DND-41 (cell line): Measurements from ENCODE around the gene PLPPR4.

Experiments used
- ATAC-seq: fragments of 200-7000 bp; cut with Tn5 transposase; 3 replicates; pipeline ENCODE4 v1.9.1; 2021; ENCODE audit warnings: low read depth; ENCODE audit not compliant: insufficient read depth
- DNase-seq: peaks from one replicate; pipeline ENCODE4 v3.0.0-alpha.2; 2020
- H2AFZ ChIP-seq: 2 replicates; pipeline ENCODE4 v1.6.0; 2012; ENCODE audit warnings: low read depth, low read length
- H3K27ac ChIP-seq: 2 replicates; pipeline ENCODE4 v1.5.1; 2012; ENCODE audit warnings: low read length, inconsistent platforms
- H3K27me3 ChIP-seq: fragments of 200-600 bp; sonication (generic); 2 replicates; pipeline ENCODE4 v1.6.0; 2012; ENCODE audit warnings: low read length, mild to moderate bottlenecking, inconsistent platforms; ENCODE audit not compliant: insufficient read depth, poor library complexity
- H3K36me3 ChIP-seq: 2 replicates; pipeline ENCODE4 v1.5.1; 2012; ENCODE audit warnings: low read length, inconsistent platforms; ENCODE audit not compliant: insufficient read depth
- H3K4me1 ChIP-seq: 2 replicates; pipeline ENCODE4 v1.5.1; 2012; ENCODE audit warnings: mild to moderate bottlenecking, low read length; ENCODE audit not compliant: insufficient read depth
- H3K4me2 ChIP-seq: 2 replicates; pipeline ENCODE4 v1.6.0; 2012; ENCODE audit warnings: mild to moderate bottlenecking, moderate library complexity, low read length, inconsistent platforms; ENCODE audit not compliant: insufficient read depth
- H3K4me3 ChIP-seq, 2 experiments: fragments of 200-600 bp in 1 of 2; shearing (Covaris generic) in 1 of 2; 2 replicates each; pipeline ENCODE4 v1.5.1; 2012 to 2016; ENCODE audit warnings: inconsistent platforms in 2 of 2, low read length in 2 of 2, mild to moderate bottlenecking in 2 of 2, low read depth in 1 of 2, moderate library complexity in 1 of 2
- H3K79me2 ChIP-seq: 2 replicates; pipeline ENCODE4 v1.6.0; 2012; ENCODE audit warnings: low read length, inconsistent platforms; ENCODE audit not compliant: insufficient read depth
- H3K9ac ChIP-seq: 2 replicates; pipeline ENCODE4 v1.6.0; 2012; ENCODE audit warnings: low read depth, mild to moderate bottlenecking, inconsistent platforms, low read length, moderate library complexity
- H3K9me3 ChIP-seq: 2 replicates; pipeline ENCODE4 v1.5.1; 2012; ENCODE audit warnings: low read length, moderate library complexity, mild to moderate bottlenecking, inconsistent platforms; ENCODE audit not compliant: insufficient read depth, severe bottlenecking
- H4K20me1 ChIP-seq: 2 replicates; pipeline ENCODE4 v1.6.0; 2012; ENCODE audit warnings: low read length; ENCODE audit not compliant: insufficient read depth
- EZH2 ChIP-seq: IDR thresholded peaks from 3 replicates; pipeline ENCODE4 v1.6.1; 2012; ENCODE audit warnings: borderline replicate concordance, low read depth, mild to moderate bottlenecking, moderate library complexity, low read length, inconsistent platforms; ENCODE audit not compliant: severe bottlenecking
- TF ChIP-seq, protein P1 (sequence below): IDR thresholded peaks from 2 replicates; pipeline ENCODE4 v1.5.1; 2012; ENCODE audit warnings: borderline replicate concordance, low read length, moderate library complexity, mild to moderate bottlenecking; ENCODE audit not compliant: poor library complexity, severe bottlenecking; ENCODE audit errors: extremely low read depth

Gene PLPPR4

DNA sequence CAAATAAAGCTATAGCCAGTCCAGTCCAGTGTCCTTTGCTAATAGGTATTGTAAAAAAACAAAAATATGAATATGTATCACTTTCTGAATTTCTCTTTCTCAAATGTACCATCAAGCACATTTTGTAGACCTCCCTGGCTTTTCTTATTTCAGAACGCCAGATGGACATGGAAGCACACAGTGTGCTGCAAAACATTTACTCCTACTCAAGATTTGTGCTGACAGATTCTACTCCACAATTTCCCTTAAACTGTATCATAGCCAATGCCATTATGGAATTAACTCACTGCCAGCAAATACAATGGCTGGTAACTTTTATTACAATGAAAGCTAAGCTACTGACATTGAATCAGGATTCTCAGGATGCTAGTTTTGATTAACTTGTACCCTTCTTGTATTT is 30.8 kb upstream of the PLPPR4 start:
- Histone ChIP-seq H3K4me1 (no peaks in the 10 kb centered on the region), H3K27ac (no peak overlapping the region), H2AFZ (no peak overlapping the region), H3K4me2 (no peak overlapping the region), H3K27me3 (no peaks in the 10 kb centered on the region), H4K20me1 (no peaks in the 10 kb centered on the region), H3K9me3 (no peaks in the 10 kb centered on the region), H3K79me2 (no peaks in the 10 kb centered on the region), H3K9ac (no peak overlapping the region), H3K4me3 (no peak overlapping the region), H3K36me3 (no peaks in the 10 kb centered on the region)
- ATAC-seq = no peak
- TF ChIP-seq, protein P1, sequence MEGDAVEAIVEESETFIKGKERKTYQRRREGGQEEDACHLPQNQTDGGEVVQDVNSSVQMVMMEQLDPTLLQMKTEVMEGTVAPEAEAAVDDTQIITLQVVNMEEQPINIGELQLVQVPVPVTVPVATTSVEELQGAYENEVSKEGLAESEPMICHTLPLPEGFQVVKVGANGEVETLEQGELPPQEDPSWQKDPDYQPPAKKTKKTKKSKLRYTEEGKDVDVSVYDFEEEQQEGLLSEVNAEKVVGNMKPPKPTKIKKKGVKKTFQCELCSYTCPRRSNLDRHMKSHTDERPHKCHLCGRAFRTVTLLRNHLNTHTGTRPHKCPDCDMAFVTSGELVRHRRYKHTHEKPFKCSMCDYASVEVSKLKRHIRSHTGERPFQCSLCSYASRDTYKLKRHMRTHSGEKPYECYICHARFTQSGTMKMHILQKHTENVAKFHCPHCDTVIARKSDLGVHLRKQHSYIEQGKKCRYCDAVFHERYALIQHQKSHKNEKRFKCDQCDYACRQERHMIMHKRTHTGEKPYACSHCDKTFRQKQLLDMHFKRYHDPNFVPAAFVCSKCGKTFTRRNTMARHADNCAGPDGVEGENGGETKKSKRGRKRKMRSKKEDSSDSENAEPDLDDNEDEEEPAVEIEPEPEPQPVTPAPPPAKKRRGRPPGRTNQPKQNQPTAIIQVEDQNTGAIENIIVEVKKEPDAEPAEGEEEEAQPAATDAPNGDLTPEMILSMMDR = no peak
- no peak for TF ChIP-seq EZH2
- no peak for DNase-seq

DNA sequence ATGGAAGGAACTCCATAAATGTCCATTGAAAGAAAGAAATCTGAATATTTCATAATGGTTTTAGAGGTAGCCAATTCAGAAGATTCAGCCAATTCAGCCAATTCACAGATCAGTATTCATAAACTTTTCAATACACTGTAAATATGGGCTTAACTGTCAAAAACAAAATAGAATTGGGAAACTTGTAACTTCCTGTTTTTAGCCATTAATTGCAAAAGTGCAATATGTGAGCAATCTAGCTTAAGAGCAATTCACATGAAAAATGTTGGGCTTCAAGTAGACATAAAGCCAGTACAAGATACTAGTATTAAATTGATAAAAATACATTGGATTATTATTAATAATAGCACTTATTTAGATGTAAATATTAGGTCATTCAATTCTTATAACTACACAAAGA is 27.5 kb upstream of the PLPPR4 start:
- no peak for ATAC-seq
- Histone ChIP-seq H3K9me3 (no peaks in the 10 kb centered on the region), H2AFZ (no peak overlapping the region), H3K4me3 (no peak overlapping the region), H3K4me2 (no peak overlapping the region), H3K4me1 (no peaks in the 10 kb centered on the region), H3K79me2 (no peaks in the 10 kb centered on the region), H3K27me3 (no peaks in the 10 kb centered on the region), H3K36me3 (no peaks in the 10 kb centered on the region), H3K27ac (no peak overlapping the region), H3K9ac (no peak overlapping the region), H4K20me1 (no peaks in the 10 kb centered on the region)
- no peak for TF ChIP-seq EZH2
- TF ChIP-seq, protein P1 = no peak
- no peak for DNase-seq

DNA sequence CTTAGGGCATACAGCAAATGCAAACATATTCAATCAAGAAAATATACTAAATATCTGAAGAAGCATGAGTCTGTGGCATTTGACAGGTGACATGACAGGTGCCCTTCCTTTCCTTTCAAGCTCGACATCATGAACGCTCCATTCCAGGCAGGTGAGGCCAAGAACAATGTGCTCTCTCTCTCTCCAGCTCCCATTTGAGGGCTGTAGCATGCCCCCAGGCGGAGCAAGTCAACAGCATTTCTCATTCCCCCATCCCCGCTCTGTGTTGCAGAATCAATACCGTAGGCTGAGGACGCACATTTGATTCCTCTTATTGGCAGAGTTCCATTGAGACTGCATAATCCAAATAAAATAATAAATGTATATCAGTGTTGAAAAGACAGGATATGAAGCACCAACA is 24.6 kb upstream of the PLPPR4 start:
- no peak overlapping the region for H3K4me3 ChIP-seq
- no peaks in the 10 kb centered on the region for H3K27me3 ChIP-seq
- no peak overlapping the region for H3K4me2 ChIP-seq
- H3K9me3 ChIP-seq = no peaks in the 10 kb centered on the region
- no peaks in the 10 kb centered on the region for H3K79me2 ChIP-seq
- H2AFZ ChIP-seq = no peak overlapping the region
- no peak overlapping the region for H3K9ac ChIP-seq
- no peak for ATAC-seq
- no peaks in the 10 kb centered on the region for H3K36me3 ChIP-seq
- no peak overlapping the region for H3K27ac ChIP-seq
- no peak for TF ChIP-seq EZH2
- TF ChIP-seq, protein P1 = no peak
- H3K4me1 ChIP-seq = no peaks in the 10 kb centered on the region
- no peak for DNase-seq
- H4K20me1 ChIP-seq = no peaks in the 10 kb centered on the region

DNA sequence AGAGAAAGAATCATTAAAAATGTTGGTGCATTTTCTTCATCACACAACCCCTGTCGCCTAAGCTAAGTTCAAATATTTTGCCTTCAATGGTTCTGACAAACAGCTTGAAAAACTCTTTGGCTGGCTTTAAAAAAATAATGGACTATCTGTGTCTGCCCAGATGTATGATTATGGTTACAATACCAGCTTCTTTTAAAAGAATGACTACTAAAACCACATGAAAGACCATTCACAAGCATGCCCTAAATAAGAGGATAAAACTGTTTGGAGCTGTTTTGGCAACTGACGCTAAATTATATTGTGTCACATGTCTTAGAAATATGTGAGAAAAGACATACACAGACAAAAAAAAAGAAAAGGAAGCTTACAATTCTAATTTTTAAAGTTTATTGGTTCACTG is 23.7 kb upstream of the PLPPR4 start:
- Histone ChIP-seq H3K27me3 (no peaks in the 10 kb centered on the region), H3K4me3 (no peak overlapping the region), H3K79me2 (no peaks in the 10 kb centered on the region), H3K9ac (no peak overlapping the region), H3K4me1 (no peaks in the 10 kb centered on the region), H3K4me2 (no peak overlapping the region), H2AFZ (no peak overlapping the region), H3K9me3 (no peaks in the 10 kb centered on the region), H3K36me3 (no peaks in the 10 kb centered on the region), H3K27ac (no peak overlapping the region), H4K20me1 (no peaks in the 10 kb centered on the region)
- DNase-seq = no peak
- no peak; the same call in 2 of the 3 replicates for ATAC-seq
- TF ChIP-seq, protein P1 = no peak
- no peak for TF ChIP-seq EZH2
